COLO829 (cell line): ENCODE measurements around the gene GPHB5.
"Not testable (repeated sequence)": the region's sequence is repeated elsewhere in the genome, so short reads cannot be mapped to it uniquely, and the experiment has no call there.

Experiments used
- DNase-seq: peaks from one replicate; pipeline ENCODE4 v3.0.0; 2012; ENCODE audit warnings: low spot score

The GPHB5 gene, protein sequence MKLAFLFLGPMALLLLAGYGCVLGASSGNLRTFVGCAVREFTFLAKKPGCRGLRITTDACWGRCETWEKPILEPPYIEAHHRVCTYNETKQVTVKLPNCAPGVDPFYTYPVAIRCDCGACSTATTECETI

DNA sequence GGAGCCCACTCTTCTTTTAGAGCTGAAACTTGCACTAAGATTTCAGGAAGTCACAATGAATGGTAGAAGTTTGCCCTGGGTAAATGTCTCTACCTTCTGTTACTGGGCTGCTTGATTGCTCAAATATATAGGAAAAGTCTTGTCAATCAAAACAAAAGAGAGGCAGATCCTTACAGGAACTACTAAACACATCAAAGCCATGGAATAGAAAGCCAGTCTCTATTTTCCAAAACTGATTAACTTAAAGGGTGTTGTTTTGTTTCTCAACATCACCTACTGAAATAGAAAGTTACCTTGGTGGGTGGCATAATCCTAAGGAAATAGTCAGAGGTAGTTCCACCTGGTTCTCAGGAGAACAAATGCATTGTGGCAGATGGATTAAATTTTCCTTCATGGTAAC is at the start of gene GPHB5:
TSS of gene GPHB5 (minus strand) at position 101 of the 400 bp plus-strand sequence. CDS start 1,086 bp downstream, outside the sequence.
- no peak for DNase-seq

DNA sequence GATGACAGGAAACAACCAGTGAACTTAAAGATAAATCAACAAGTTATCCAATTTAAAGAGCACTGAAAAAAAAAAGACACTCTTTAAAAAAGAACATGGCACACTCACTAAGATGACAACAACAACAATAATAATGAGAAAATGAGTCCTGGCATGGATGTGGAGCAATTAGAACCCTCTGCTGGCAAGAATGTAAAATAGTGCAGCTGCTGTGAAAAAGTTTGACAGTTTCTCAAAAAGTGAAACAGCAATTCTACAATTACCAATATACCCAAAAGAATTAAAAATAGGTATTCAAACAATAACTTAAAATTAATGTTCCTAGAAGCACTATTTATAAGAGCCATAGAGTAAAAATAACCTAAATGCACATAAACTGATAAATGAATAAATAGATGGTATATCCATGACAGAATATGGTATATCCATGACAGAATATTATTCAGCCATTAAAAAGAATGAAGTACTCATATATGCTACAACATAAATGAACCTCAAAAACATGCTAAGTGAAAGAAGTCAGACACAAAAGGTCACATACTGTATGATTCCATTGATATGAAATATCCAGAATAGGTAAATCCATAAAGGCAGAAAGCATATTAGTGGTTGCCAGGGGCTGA is 49.1 kb upstream of the GPHB5 start:
- DNase-seq = no peak

DNA sequence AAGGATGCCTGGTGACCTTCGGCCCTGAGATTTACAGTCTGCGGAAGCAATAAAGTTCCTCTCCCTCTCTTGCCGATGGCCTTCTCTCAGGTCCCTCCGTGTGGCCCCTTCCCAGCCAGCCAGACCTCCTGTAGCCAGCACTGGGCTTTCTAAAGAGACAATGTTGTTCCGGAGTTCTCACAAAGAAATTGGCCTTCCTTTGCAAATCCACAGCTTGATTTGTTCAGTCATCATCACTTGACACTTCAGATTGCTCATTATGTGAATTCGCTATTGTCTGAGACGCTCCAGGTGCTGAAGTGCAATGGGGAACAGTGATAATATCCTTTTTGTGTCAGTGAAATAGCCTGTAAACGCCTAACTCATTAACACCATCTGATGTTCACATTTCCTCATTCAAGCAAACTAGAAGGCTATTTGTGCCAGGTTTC is 43.7 kb upstream of the GPHB5 start:
- DNase-seq = no peak

DNA sequence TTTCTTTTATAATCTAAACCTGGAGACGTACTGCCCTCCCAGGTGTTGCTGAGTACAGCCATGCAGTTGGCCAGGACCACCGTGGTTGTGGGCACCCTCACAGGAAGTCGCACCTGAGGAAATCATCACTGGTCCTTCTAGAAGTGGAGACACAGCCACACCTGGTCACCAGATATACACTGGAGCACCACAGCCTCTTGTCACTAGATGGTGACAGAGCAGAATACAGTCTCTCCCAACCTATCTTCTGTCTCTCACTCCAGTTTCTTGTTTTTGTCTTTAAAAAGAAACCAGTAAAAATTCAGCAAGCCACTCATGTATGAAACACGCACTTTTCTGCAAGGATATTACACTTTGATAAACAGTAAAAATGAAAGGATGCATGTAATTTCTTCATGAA is 43.1 kb upstream of the GPHB5 start:
- DNase-seq = no peak

DNA sequence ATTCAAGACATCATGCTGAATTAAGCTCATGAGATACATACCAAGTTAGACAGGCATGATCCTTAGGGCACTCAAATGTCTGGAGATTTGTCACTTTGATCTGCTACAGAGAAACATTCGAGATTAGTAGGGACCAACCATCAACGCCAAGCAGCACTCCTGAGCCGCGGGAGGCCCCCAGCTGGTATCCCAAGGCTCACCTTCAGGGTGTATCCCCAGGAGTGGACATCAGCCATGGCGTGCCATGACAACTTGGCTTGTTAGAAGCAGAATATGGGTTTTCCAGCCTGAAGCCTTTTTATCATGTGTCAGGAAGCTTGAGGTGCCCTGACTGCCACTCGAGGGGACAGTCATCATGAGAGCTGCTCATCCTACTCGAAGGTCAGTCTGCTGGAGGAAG is 39.1 kb upstream of the GPHB5 start:
- no peak for DNase-seq

DNA sequence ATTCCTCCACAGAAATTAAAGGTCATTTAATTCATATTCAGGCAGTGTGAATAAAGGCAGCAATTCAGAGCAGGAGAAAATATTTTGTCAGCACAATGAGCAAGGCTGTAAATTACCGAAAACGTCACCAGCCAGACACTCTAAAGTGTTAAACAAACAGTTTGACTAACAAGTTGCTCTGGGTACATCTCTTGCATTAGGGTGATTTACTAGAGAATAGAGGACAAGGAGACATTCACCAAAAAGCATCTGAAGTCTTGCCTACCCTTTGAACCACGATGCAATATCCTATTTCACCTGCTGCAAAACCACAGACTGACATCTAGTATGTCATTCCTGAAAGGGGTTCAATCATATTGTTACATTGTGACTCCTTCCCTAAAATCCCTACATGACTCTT is 27.1 kb upstream of the GPHB5 start:
- no peak for DNase-seq

DNA sequence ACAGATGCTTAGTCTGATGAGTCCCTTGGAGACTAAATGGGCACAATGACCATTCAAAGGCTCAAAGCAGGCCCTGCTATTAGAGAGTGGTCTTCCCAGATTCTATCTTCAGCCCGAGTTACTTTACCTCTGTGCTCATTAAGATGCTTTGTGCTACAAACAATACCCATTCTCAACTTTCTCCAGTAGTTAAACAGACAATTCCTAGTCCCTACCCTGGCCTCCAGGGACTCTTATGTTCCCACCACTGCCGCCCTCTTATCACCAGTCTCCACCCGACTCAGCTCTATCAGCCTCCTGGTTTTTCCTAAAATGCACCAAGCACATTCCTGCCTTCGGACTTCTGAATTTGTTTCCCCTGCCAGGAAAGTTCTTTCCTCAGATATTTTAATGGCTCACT is 25.6 kb upstream of the GPHB5 start:
- no peak for DNase-seq

DNA sequence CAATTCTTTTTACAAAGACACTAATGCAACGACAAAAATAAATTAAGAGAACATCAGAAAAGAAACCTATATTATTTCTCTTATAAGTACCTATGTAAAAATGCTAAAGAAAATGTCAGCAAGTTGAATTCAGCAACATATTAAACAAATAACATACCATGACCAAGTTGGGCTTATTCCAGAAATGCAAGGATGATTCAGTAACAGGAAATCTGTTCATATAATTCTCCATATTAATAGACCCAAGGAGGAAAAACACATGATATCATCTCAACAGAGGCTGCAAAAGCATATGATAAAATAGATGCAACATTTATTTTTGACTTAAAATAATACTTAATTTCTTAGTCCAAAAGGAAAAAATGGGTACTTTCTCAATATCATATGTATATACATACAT is 25.1 kb upstream of the GPHB5 start:
- DNase-seq = no peak

DNA sequence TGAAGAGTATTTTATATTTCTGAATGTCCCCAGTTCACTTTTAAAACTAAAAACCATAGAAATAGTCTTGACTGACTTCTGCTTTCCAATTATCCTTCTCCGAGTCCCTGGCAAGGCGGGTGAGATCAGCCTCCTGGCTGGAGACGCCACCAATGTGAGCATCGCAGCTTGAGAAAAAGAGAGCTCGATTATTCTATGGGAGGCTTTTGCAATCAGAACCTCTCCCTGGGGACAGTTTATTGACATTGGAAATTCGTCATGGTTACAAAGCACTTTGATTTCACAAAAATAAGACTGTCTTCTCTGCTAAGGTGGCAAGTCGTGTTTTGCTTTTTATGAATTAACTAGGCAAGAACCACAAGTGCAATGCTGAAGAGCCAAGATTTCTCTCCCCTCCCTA is 23.6 kb upstream of the GPHB5 start:
- DNase-seq = no peak

DNA sequence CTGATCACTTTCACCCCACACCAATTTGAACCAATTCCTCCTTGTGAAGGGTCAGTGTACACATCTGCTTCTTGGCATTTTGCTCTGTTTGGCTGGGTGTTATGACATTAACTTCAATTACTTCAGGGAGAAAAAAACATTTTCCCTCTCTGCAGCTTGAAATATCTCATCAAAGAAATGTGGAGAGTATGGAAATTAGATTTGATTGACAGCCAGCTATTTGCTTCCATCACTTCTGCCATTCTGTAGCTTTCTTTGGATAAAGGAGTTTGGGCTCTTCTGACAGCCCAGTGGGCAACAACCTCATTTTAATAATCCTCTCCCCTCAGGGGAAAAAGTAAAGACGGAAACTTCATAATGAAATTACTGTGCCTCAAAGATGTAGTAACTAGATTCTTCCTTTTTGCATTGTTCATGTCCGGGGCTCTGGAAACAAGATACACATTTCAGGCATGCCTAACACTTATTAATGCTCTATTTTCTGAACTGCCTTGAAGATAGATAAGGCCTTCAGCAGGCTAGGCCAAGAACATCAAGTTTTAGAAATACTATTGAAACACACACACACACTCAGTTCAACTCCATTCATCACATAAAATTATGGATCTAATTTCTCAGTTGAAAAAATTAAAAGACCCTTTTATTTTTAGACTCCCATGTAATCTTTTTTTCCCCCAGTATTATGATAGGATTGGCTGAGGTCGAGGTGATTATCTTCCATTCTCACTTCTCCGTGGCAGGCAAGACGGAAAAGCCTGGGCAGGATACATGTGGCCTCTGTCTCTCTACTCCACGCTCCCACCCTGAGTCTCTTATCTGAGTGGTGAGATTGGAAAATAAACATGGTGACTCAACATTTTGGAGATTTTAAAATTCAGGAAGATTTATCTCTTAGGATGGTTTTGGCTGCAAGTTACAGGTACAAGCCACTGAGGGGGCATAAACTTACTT is 10.3 kb upstream of the GPHB5 start:
- DNase-seq = peak; percentile 20

DNA sequence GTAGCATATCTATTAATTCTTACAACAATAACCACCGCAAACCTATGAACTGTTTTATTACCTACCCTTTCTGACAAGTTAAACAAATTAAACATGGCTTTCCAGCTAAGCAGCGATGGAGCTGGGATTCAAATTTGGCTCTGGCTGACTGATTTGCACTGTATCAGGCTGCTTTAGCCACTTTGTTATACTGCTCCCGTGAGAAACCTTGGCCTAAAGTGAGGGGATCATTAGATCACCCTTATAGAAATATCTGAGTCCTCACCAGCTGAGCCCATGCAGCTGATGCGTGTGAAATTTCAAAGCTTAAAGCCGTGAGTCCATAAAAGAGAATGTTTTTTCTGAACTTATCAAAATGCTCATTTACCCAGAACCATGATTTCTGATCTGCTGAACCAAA is 8.1 kb upstream of the GPHB5 start:
- DNase-seq = no peak

DNA sequence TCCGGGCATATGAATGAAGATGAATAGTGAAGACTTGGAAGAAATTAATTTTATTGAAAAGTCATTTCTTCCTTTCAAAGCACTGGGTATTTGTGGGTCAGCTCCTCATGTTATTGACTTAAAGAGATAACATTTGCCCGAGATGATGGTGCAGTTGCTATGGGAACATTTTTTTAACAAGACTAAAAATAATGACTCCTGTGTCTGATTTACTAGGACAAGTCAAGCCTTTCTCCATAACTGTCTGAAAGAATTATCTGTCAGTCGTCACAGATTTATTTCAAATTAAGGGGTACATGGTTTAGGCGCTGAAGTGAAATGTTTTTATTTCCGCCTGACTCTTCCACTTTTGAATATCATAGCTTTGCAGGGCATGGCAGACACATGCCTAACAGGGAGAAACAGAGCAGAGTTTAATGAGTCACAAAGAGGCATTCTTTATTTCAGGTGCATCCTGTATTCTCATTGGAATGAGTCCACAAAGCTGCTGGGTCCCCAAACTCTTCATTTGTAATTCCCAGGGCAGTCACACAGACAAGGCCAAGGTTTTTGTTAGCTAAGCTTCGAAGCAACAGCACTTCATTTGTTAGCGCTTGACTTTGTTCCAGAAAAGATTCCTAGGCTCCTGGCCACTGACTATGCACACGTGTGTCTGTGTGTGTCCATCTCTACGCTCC is 4.3 kb upstream of the GPHB5 start:
- peak; percentile 19 for DNase-seq

DNA sequence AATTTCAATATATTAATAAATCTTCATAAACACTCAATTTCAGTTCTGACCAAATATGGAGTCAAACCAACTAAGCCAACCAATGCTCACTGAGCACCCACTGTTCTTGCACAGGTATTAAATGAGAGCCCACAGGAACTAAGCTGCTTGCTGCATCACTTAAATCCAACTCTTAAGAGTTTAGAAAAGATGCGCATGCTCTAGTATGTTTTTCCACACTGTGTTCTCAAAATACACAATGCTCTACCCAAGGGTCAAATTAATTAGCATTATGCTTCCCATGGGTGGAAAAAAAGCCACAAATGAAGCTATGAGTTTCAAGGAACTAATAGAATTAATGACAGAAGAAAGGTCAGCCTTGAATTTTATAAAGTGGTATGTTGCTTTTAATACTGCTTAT is 3.7 kb upstream of the GPHB5 start:
- no peak for DNase-seq

DNA sequence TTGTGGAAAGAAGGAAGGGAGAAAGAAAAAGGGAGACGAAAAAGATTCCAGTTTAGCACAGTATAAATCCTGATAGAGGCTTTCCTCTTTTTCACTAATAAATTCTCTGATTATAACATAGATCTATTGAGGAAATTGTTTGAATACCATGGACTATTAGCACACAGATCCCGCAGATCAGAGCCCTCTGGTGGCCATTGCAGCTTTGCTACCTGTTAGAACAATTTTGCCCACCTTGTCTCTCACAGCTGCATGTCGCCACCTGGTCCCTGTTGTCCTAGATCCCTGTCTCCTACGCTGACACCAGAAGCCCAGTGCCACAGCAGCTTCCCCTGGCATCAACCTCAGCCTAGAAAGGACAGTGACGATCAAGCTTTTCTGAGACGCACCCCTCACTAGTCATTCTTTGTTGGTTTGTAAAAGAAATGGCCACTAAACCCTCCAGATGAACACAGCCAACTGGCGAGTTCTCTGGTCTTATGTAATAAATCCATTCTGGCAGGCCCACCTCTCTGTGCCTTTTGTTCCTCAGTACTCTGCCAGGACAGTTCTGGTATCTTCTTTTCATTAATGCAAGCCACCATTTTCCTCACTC is 9.9 kb downstream of the GPHB5 start:
- no peak for DNase-seq

DNA sequence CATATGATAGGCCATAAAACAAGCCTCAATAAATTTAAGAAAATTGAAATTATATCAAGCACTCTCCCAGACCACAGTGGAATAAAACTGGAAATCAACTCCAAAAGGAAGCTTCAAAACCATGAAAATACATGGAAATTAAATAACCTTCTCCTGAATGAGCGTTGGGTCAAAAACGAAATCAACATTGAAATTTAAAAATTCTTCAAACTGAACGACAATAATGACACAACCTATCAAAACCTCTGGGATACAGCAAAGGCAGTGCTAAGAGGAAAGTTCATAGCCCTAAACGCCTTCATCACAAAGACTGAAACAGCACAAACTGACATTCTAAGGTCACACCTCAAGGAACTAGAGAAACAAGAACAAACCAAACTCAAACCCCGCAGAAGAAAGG is 14.3 kb downstream of the GPHB5 start:
- not testable (repeated sequence) for DNase-seq

DNA sequence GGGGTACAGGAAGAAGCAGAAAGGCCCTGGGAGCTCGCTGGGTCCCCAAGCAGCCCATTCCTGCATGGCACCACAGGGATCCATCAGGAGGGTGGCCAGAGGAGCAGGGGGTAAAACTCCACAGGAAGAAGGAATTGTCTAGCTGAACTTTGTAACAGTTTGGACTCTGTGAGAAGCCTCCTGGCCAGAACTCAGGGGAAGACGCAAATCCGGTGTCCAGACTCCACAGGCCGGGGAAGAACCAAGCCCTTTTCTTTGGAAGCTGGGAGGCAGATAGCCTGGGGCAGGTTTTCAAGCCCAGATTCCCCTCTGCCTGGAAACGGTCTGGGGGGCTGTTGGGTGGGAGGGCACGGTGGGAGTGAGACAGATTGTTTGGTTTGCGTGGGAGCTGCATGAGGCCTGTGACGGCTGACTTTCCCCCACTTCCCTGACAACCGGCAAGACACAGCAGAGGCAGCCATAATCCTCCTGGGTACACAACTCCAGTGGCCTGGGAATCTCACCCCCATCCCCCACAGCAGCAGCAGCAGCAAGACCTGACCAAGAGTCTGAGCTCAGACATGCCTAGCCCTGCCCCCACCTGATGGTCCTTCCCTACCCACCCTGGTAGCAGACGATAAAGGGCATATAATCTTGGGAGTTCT is 16.7 kb downstream of the GPHB5 start:
- no peak for DNase-seq

DNA sequence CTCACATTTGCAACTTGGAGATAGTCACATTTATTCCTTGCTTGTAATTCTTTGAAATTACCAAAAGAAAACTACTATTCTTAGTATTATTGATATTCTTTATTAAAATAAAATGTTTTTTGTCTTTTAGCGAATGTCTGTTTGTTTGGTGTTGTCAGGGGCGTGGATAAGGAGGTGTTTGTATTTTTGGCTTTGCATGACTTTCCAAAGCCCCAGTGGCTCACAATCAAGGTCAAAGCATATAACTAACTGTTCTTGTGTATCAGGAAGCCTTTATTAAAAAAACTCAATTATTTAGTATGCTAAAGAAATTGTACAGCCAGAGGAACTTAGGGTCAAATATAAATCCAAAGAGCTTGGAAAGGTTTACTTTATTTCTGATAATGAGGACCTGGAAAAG is 17.9 kb downstream of the GPHB5 start:
- no peak for DNase-seq

DNA sequence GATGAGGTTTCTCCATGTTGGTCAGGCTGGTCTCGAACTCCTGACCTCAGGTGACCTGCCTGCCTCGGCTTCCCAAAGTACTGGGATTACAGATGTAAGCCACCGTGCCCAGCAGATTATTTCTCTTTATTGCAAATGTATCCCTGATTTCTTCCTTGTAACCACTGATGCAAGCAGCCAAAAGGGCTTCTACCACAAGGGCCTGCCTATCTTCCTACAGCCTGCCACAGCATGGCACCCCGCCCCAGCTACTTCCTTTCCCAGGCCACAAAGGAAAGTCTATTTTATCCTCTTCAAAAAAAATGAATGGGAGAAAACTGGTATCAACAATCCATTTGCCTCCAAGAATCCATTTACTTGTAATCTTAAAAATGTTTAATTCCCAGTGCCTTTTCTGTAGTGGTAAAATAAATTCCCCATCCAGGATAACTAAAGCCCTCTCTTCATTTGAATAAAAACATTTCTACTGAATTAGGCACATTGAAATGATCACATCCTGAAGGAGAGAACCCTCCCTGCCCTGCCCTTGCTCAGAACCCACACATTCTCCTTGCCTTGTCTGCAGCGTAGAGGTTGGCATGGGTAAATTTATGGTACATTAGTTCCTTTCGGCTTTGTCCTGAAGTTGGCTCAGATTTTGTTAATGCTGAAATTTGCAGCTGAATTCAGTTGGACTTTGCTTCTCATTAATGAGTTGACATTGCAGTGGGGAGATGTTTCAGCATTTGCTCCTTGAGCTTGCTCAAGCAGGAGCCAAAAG is 19.2 kb downstream of the GPHB5 start:
- no peak for DNase-seq

DNA sequence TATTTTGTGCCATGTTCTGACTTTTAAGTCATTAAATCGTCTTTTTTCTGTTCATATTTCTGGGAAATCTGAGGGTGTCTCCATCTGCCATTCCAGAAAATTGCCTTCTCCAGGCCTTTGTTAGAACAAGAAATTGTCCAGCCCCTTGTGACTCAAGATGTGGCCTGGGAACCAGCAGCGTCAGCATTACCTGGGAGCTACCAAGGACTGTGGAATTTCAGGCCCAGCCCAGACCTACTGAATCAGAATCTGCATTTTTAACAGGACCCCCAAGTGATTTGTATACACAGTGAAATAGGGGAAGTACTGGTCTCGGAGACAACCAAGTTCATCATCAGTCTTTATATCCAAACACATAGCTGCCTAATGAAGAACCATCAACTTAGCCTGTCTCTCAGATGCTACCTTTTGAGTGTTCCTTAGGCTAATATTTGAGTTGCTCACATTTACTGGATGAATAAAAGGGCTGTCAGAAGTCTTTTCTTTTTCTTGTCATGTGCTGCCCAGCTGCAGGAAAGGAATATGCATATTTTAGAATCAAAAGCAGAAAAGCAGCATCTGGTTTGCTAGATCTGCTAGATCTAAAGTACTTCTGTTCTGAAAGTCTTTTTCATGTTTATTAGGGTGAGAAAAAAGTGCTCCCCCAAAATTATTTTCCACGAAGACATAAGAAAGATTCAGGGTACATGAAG is 21.2 kb downstream of the GPHB5 start:
- no peak for DNase-seq

DNA sequence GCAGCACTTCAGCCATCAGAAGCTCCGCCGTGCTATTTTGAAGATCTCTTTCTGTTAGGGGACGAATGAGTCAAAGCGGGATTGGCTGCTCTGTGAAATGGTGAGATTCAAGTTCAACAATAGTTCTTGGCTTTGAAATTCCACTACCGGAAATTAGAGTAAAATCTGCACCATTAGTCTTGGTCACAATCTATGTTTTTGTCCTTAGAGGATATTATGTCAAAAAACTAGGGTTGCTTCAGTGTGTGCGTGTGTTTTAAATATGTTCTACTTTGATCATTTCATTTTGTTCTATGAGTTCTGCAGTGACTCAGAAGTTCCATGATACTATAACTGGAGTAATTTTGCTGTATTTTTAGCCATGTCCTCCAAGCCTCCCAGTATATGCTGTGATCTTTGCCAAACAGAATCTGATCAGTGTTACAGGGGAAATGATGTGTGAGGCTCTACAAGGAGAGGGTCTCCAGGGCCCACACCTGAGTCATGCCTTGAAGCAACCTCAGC is 22.6 kb downstream of the GPHB5 start:
- DNase-seq = no peak
